GM19455 (cell line): ENCODE results near the gene SCD.
A peak's percentile ranks its signal among the peaks of the same experiment; 100 is the strongest.

Experiments used
- ATAC-seq: cut with Tn5 transposase; IDR thresholded peaks from one replicate; pipeline ENCODE4 v1.9.1; 2021; ENCODE audit not compliant: unreplicated experiment

The SCD gene

DNA sequence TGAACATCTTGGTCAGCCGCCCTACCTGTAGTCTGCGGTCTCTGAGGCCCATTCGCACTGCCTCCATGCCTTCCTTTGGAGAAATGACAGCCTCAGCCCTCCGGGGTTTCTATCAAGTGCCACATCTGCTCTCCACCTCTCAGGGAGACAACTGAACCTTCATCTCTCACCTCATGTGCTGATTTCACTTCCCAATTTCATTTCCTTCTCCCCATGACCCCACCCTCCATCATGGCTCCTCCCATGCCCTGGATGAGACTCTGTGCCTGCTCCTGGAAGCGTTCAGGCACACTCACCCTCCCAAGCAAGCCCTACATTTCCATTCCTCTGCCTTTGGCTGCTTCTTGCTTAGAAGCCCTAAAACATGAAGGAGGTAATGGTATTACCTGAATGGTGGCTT is 7.8 kb upstream of the SCD start:
- ATAC-seq: no peak

GRCh38 chr10:100340948-100341847 is 5.8 kb upstream of the SCD start:
- no peak for ATAC-seq

GRCh38 chr10:100341953-100342626 is 4.9 kb upstream of the SCD start:
- no peak for ATAC-seq

DNA sequence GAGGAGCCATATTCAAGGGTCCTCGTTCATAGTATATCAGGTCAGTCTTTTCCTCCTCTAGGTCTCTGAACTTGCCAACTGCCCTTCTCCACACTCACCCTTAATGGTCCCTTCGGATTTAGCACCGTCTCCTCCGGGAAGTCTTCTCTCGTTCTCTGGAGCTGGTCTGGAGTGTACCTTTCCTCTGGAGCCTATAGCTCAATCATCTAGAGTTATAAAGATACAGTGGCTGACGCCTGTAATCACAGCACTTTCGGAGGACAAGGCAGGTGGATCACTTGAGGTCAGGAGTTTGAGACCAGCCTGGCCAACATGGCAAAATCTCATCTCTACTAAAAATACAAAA is 4.4 kb upstream of the SCD start:
- ATAC-seq: no peak

- ATAC-seq: no peak
Measured at GRCh38 chr10:100344241-100344788, 2.7 kb upstream of the SCD start.

DNA sequence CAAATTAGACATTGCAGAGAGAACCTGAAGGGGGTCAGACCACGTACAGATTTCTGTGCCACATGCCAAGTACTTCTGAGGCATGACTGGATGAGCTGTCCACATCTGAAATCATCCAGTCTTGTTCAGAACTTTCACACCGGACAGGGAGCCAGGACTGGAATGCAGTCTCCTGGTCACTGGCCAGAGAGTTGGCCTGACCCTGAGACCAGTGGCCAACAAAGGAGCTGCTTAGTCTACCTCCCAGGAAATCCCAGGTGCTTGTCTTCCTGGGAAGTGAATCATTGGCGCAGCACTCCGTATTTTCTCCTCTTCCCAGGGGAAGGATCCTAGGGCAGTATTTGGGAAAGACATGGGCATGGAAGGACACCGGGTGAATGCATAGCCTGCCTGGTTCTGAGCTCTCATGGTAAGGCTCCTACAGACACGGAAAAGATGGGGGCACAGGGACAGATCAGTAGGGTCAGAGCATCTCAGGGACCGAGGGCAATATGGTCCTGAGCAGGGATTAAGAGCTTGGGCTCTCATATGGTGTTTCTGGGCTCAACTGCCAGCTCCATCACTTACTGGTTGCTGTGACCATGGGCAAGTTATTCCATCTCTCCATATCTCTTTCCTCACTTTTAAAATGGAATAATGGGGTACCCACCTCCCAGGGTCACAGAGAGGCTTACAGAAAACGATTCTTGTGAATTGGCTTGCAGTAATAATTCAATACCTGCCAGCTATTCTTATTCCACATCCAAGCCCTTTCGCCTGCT is 1.3 kb upstream of the SCD start:
- ATAC-seq: no peak

DNA sequence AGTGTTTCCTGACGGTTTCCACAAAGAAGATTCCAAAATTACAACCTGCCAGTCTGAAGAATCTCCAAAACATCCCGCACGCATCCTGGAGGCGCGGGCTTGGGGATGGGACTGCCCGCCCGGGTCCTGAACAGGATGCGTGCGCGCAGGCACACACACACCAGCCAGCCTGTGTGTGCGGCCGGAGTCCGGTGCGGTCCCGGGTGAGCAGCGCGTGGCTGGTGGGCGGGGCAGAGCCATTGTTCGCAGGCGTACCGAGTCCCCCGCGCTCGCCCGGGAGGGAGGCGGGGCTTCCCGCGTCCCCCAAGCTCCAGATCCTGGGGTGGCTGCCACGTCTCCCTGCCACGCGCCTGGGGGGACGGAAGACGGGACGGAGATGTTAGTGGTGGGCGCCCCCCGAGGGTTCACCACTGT is 675 bp upstream of the SCD start:
- peak; percentile 55 for ATAC-seq

GRCh38 chr10:100347568-100348195 is 649 bp downstream of the SCD start:
- peak; percentile 6 for ATAC-seq

DNA sequence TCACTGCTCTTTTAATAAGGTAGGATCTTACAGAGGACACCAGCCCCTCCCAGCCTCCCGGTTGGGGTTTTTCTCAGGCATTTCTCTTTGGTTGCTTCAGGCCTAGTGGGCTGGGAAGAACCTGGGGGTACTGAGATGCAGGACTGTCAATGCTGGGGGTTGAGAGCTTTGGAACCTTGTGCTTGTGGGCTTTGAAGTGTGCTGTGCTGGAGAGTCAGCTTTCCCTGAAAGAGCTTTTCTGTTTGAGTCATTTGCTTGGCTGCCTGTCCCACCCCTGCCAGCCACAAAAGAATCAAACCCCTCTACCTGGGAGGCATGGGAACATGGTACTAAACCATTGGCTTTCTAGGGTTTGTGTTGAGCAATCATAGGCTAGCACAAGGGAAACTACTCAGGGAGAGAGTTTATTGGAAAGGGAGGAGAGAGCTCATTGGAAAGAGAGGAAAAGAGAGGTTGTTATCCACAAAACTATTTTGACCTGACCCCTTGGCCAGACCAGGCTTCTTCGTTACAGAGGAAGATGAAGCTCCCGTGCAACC is 1.4 kb downstream of the SCD start:
- ATAC-seq: no peak

DNA sequence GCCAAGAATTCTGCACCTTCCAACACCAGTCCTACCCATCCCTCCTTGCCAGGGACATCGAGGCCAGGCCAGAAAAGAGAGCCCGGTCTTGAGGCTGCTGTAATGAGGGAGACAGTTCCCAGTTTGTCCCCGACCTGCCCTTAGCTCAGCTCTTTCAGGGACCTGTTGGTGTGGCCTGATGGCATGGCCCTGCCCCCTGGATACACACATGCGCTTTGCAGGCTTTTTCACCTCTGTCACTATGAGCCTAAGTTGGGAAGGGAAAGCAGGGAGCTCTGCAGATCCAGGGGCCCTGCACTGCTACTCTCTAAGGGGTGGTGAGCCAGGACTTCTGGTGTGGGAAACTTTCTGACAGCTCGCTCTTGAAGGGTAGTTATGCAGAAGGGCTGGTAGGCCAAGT is 2.1 kb downstream of the SCD start:
- ATAC-seq: no peak

DNA sequence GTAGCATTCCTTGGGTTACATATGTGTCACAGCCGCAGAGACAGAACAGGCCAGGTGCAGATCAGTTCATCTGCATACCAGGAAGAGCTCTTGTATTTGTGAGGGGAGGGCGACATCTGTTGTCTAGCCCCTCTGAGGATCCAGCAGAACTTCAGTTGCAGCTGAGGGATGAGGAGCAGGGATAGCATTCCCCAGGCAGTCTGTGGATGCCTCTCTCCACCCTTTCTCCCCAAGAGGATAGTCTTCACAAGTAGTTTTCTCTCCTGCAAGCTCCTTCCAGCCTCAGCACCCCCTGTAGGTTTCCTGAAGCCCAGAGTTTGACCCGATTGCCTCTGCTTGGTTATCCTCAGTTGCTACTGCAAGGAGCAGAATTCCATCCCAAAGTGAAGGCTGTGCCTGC is 2.6 kb downstream of the SCD start:
- no peak for ATAC-seq

DNA sequence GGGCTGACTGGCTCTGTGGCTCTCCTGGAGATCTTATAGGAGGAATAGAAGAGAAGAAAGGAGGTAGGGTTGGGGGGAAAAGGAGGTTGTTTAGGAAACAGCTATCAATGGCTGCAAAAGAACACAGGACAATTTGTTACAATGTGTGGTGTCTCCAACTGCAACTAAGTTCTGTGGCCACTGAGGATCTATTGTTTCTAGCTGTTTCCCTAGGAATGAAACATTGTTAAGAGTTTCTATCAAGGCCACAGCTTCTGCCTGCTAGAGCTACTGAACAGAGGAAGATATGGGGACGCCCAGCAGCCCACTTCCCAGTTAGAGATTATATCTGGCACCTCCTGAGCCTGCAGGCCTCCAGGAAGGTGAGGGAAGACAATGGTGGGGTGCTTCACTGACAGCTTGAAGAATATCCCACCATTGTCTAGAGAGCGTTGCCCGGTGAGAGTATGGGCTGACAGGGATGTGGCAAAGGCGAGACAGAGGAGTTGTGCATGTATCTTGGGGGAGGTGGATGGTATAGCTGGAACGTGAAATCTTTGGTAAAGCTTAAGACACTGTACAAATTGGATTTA is 4.0 kb downstream of the SCD start:
- ATAC-seq: no peak

DNA sequence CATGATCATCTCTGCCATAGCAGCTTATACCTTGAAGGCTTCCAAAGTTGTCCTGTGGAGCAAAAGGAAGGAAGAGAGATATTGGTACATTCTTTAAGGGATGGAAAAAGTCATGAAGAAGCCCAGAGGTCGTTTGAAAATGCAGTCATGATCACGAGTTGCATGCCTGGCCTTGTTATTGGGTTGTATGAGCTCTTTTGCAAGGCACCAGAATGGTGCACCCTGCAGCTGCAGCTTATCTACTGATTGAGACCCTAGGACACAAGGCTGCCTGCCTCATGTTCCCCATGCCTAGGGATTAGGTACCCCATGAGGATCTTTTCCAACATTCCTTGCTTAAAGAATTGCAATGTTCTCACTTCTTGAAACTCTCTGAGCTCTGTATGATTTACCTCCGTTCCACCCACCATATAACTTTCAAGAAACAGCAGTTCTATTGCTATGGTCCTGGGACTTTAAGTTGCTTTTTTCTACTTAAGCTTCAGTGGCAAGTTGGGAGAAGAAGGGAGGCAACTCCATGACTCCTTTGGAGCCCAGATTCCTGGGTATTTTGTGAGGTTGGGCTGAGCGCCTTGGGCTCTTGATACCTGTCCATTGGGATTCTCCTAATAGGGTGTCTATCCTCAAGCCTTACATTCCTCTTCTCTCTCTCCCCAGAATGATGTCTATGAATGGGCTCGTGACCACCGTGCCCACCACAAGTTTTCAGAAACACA is 6.9 kb downstream of the SCD start:
- ATAC-seq: no peak

GRCh38 chr10:100355086-100355485 is 8.1 kb downstream of the SCD start:
- ATAC-seq: no peak

GRCh38 chr10:100356067-100357017 is 9.3 kb downstream of the SCD start:
- ATAC-seq: no peak

DNA sequence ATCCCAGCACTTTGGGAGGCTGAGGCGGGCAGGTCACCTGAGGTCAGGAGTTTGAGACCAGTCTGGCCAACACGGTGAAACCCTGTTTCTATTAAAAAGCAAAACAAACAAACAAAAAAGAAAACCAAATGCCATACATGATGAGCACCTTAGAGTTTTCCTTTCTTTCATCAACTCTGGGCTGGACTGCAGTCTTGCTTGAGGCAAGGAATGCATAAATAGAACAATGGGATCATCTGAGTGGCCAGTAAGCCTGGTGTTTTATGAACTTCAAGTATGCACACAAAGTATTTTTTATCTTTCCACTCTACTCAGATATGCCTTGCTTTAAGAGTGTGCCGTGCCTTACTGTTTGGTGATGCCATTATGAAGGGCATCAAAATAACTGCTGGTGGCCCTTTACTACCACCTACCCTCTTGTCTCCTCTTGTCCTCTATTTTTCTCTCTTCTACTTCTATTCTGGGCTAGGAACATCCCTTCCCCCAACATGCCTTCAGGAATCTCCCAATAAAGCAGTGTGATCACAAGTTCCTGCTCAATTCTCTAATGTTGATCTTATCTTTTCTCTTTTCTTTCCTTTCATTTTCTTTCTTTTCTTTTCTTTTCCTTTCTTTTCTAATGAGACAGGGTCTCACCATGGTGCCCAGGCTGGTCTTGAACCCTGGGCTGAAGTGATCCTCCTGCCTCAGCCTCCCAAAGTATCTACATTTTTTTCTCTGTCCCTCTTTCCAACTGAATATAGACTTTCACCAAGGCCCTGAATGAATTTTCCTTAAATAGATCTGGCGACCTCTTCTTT is 10.2 kb downstream of the SCD start:
- ATAC-seq: no peak

DNA sequence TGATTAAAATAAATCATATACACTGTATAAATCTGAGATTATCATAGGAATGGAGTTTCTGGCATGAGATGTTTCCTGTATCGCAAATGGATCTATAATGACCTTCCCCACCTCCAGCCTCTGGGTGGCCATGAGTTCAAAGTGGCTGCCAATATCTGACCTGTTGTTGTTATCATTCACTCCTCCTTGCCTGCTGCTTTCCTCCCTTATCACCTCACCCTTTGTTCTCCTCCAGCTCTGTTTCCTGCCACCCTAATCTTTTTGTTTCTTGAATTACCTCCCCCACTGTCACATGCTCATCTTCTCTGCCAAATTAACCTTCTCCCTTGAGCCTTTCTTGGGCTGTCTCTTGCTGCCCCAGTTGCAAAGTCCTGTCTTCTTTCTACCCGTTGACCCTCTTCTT is 12.0 kb downstream of the SCD start:
- ATAC-seq: no peak
